K562 (cell line): ENCODE data around the gene FAM161B. TPM values are rescaled to one million over a fixed set of nuclear protein-coding genes. Genes with fewer than 3 reads are reported as not detected.

Source experiments
- ATAC-seq: fragments of 200-7000 bp; cut with Tn5 transposase; 3 replicates; pipeline ENCODE4 v1.9.1; 2020; ENCODE audit warnings: moderate library complexity
- BruUV-seq: library from RNA; stranded (reverse); fragments of 400-500 nt; replicated peaks from 2 replicates; lab custom pipeline; 2021; lab: Mats Ljungman, UMichigan
- CTCF ChIA-PET: fragments of 300-600 bp; formaldehyde crosslinking; extraction: SDS; loops from one replicate; lab custom pipeline; 2021; ENCODE audit warnings: low intra/inter-chr PET ratio; lab: Yijun Ruan, JAX
- POLR2A ChIA-PET: fragments of 300-600, 350-650 bp; sonication (Branson Sonifier 250); formaldehyde crosslinking; extraction: SDS; loops from one replicate; lab custom pipeline; 2021; ENCODE audit warnings: antibody characterized with exemption, inconsistent platforms; lab: Yijun Ruan, JAX
- DNase-seq, 4 experiments: peaks; one replicate each; pipeline versions ENCODE4 v3.0.0 to v3.0.0-alpha.2; 2011 to 2018; ENCODE audit warnings: low spot score in 3 of 4, mixed read lengths in 3 of 4; ENCODE audit errors: extremely low read depth in 1 of 4
- FAIRE-seq: peaks from 2 replicates; lab custom pipeline; 2011; peaks lifted over from hg19 to GRCh38; lab: Jason Lieb, UNC
- H2AFZ ChIP-seq: 2 replicates; pipeline ENCODE4 v1.6.0; 2011; ENCODE audit warnings: low read depth, low read length, control low read depth, inconsistent platforms
- H3K27ac ChIP-seq: fragments of 200-600 bp; 3 replicates; pipeline ENCODE4 v1.8.0; 2011; ENCODE audit warnings: low read depth, mild to moderate bottlenecking, control low read depth, inconsistent platforms, low read length, moderate library complexity, mixed read lengths; ENCODE audit errors: extremely low read depth
- H3K27me3 ChIP-seq, 2 experiments: fragments of 300-600 bp in 1 of 2; 2 replicates in 1 of 2; 3 replicates in 1 of 2; pipeline versions ENCODE4 v1.6.0 to v1.8.0; 2011; ENCODE audit warnings: inconsistent platforms in 2 of 2, low read length in 2 of 2, mild to moderate bottlenecking in 1 of 2, mixed read lengths in 1 of 2, moderate library complexity in 1 of 2; ENCODE audit not compliant: control insufficient read depth in 2 of 2, insufficient read depth in 2 of 2
- H3K36me3 ChIP-seq: fragments of 300-600 bp; 3 replicates; pipeline ENCODE4 v1.8.0; 2011; ENCODE audit warnings: mild to moderate bottlenecking, low read length, inconsistent platforms; ENCODE audit not compliant: control insufficient read depth, insufficient read depth
- H3K4me1 ChIP-seq, 2 experiments: fragments of 200-600 bp in 1 of 2; replicated peaks in 1 of 2; 2 replicates in 1 of 2; 3 replicates in 1 of 2; pipeline versions ENCODE4 v1.5.1 to v1.8.0; 2011; ENCODE audit warnings: inconsistent platforms in 2 of 2, low read length in 2 of 2, mild to moderate bottlenecking in 1 of 2, mixed read lengths in 1 of 2, moderate library complexity in 1 of 2; ENCODE audit not compliant: control insufficient read depth in 2 of 2, insufficient read depth in 2 of 2
- H3K4me2 ChIP-seq: 2 replicates; pipeline ENCODE4 v1.6.1; 2011; ENCODE audit warnings: low read length, control low read depth, inconsistent platforms, mixed read lengths; ENCODE audit not compliant: insufficient read depth
- H3K4me3 ChIP-seq: fragments of 200-600 bp; sonication (generic), shearing (Covaris generic); 2 replicates; pipeline ENCODE4 v1.5.1; 2016; ENCODE audit warnings: control low read depth, inconsistent platforms
- H3K79me2 ChIP-seq: fragments of 200-600 bp; 3 replicates; pipeline ENCODE4 v1.8.0; 2011; ENCODE audit warnings: low read length, inconsistent platforms; ENCODE audit not compliant: control insufficient read depth, insufficient read depth
- H3K9ac ChIP-seq, 2 experiments: 2 replicates each; pipeline versions ENCODE4 v1.6.0 to v1.6.1; 2011; ENCODE audit warnings: low read depth in 2 of 2, low read length in 2 of 2, control low read depth in 1 of 2, inconsistent platforms in 1 of 2, mild to moderate bottlenecking in 1 of 2, mixed read lengths in 1 of 2; ENCODE audit not compliant: insufficient read depth in 1 of 2
- H3K9me1 ChIP-seq: one replicate; pipeline ENCODE4 v1.6.0; 2011; ENCODE audit warnings: inconsistent platforms, mild to moderate bottlenecking, low read length, moderate library complexity; ENCODE audit not compliant: control insufficient read depth, insufficient read depth
- H3K9me3 ChIP-seq: replicated peaks from 2 replicates; pipeline ENCODE4 v1.5.1; 2011; ENCODE audit warnings: low read depth, low read length, inconsistent platforms; ENCODE audit not compliant: control insufficient read depth, insufficient read depth
- H4K20me1 ChIP-seq: replicated peaks from 2 replicates; pipeline ENCODE4 v1.6.1; 2011; ENCODE audit warnings: low read length, inconsistent platforms, mixed read lengths; ENCODE audit not compliant: control insufficient read depth, insufficient read depth
- BRD4 ChIP-seq: fragments of 200-600 bp; sonication (generic); IDR thresholded peaks from 2 replicates; pipeline ENCODE4 v1.6.1; 2017; ENCODE audit warnings: inconsistent platforms
- BRD9 ChIP-seq: fragments of 450-650 bp; IDR thresholded peaks from 2 replicates; pipeline ENCODE4 v1.6.1; 2018; ENCODE audit warnings: low read depth; ENCODE audit not compliant: partially characterized antibody
- EP300 ChIP-seq: IDR thresholded peaks from 2 replicates; pipeline ENCODE4 v1.6.1; 2012; ENCODE audit warnings: low read length, improper control_type of control experiment
- HOXB6 ChIP-seq: fragments of 250-450 bp; sonication (Bioruptor Pico); IDR thresholded peaks from 2 replicates; pipeline ENCODE4 v1.5.1; 2022; ENCODE audit warnings: mild to moderate bottlenecking, borderline replicate concordance
- PYGO2 ChIP-seq: fragments of 450-650 bp; IDR thresholded peaks from 2 replicates; pipeline ENCODE4 v1.6.1; 2016; ENCODE audit warnings: mild to moderate bottlenecking, missing genetic modification characterization, moderate library complexity, missing compliant biosample characterization
- SMAD2 ChIP-seq: fragments of 150-350 bp; IDR thresholded peaks from 2 replicates; pipeline ENCODE4 v1.6.1; 2014; ENCODE audit warnings: low read depth, mild to moderate bottlenecking, low read length
- SREBF2 ChIP-seq: sonication (generic); formaldehyde crosslinking; IDR thresholded peaks from 2 replicates; pipeline ENCODE4 v1.4.0; 2020; ENCODE audit warnings: mild to moderate bottlenecking, missing genetic modification reagents
- ZNF551 ChIP-seq: fragments of 250-450 bp; sonication (Bioruptor Pico); IDR thresholded peaks from 2 replicates; pipeline ENCODE4 v1.5.0; 2021; ENCODE audit warnings: mild to moderate bottlenecking, moderate library complexity
- whole genome bisulfite sequencing: fragments of 100-300 bp; shearing (Covaris generic); methylation state at CpG from one replicate; pipeline ENCODE4 v1.1.6; 2016; ENCODE audit warnings: low coverage, mixed read lengths; ENCODE audit not compliant: insufficient coverage; ENCODE audit errors: missing lambda C conversion rate; 5-methylcytosine and 5-hydroxymethylcytosine counted together
- in situ Hi-C: fragments of 300-500 bp; cut with MboI; formaldehyde crosslinking; loops from 4 replicates; pipeline ENCODE4 v1.15.0; 2018; ENCODE audit warnings: inconsistent platforms, mixed read lengths
- intact Hi-C: fragments of 100-400 bp; cut with micrococcal nuclease; formaldehyde crosslinking; loops from 2 replicates; pipeline ENCODE4 v1.14.2; 2022
- polyA plus RNA-seq, 8 experiments: library from polyadenylated mRNA; depleted of rRNA in 4 of 8; stranded (reverse) in 5 of 8; unstranded in 3 of 8; fragments of >200 nt; fragmentation: Nextera tagmentation in 2 of 8; fragmentation: Illumina TruSeq in 1 of 8; extraction: Ambion mirVana in 2 of 8; extraction: Trizol in 1 of 8; gene quantifications; 2 replicates each; pipeline versions ENCODE4 v1.2.1 to v1.2.3, GENCODE V29; 2011 to 2014; ENCODE audit warnings: inconsistent platforms in 1 of 8, missing spikeins in 1 of 8
- total RNA-seq, 7 experiments: library from RNA; depleted of rRNA in 6 of 7; stranded (reverse); fragments of >200 nt in 6 of 7; fragmentation: Illumina TruSeq in 2 of 7; extraction: Trizol in 2 of 7; gene quantifications; 2 replicates each; pipeline versions ENCODE4 v1.2.1 to v1.2.3, GENCODE V29; 2011 to 2021; ENCODE audit warnings: low replicate concordance in 1 of 7
- TF ChIP-seq, protein P1 (sequence below): sonication (generic); formaldehyde crosslinking; IDR thresholded peaks from 2 replicates; pipeline ENCODE4 v1.8.1; 2023; ENCODE audit warnings: missing genetic modification reagents, mild to moderate bottlenecking, borderline replicate concordance

Gene FAM161B
- total and polyA plus RNA-seq, 9 of the 15 experiments (the other 6 are each of a cell fraction or from before 2014, with no cell fraction given), result 0.15 to 1.3 (median 0.84) TPM

DNA sequence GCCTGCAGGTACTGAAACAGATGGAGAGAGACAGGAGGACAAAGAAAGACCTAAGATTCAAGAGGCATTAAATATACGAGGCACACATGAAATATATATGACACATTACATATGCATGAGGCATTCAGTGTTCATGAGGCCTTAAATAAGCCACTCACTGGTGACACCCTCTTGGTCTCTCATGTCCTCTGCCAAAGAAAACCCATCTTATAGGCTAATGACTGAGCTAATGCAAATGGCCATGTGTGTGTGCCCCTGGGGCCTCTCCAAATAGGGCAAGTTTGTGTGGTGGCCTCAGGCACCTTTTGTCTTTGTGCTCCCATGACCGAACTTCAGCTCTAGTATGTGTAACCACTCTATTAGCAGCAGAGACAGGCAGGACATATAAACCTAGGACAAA lies 19.0 kb upstream of the FAM161B start:
- intact Hi-C loops, result no loop called here
- no peak for TF ChIP-seq ZNF551 (CRISPR knock-in tag)
- no peak for TF ChIP-seq HOXB6 (CRISPR knock-in tag)
- TF ChIP-seq SMAD2, result no peak
- TF ChIP-seq, protein P1, sequence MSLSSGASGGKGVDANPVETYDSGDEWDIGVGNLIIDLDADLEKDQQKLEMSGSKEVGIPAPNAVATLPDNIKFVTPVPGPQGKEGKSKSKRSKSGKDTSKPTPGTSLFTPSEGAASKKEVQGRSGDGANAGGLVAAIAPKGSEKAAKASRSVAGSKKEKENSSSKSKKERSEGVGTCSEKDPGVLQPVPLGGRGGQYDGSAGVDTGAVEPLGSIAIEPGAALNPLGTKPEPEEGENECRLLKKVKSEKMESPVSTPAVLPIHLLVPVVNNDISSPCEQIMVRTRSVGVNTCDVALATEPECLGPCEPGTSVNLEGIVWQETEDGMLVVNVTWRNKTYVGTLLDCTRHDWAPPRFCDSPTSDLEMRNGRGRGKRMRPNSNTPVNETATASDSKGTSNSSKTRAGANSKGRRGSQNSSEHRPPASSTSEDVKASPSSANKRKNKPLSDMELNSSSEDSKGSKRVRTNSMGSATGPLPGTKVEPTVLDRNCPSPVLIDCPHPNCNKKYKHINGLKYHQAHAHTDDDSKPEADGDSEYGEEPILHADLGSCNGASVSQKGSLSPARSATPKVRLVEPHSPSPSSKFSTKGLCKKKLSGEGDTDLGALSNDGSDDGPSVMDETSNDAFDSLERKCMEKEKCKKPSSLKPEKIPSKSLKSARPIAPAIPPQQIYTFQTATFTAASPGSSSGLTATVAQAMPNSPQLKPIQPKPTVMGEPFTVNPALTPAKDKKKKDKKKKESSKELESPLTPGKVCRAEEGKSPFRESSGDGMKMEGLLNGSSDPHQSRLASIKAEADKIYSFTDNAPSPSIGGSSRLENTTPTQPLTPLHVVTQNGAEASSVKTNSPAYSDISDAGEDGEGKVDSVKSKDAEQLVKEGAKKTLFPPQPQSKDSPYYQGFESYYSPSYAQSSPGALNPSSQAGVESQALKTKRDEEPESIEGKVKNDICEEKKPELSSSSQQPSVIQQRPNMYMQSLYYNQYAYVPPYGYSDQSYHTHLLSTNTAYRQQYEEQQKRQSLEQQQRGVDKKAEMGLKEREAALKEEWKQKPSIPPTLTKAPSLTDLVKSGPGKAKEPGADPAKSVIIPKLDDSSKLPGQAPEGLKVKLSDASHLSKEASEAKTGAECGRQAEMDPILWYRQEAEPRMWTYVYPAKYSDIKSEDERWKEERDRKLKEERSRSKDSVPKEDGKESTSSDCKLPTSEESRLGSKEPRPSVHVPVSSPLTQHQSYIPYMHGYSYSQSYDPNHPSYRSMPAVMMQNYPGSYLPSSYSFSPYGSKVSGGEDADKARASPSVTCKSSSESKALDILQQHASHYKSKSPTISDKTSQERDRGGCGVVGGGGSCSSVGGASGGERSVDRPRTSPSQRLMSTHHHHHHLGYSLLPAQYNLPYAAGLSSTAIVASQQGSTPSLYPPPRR (CRISPR knock-in tag), result no peak
- TF ChIP-seq BRD4, result no peak
- no peak for TF ChIP-seq EP300
- no peak for TF ChIP-seq PYGO2 (tag)
- no peak for TF ChIP-seq SREBF2 (CRISPR knock-in tag)
- TF ChIP-seq BRD9, result no peak
- TF ChIP-seq, all 486 proteins: peak for 0
- WGBS, result 87% methylated on average over 2 of the region's 2 CpGs
- no peaks in the 10 kb centered on the region for H3K9me1 ChIP-seq
- H2AFZ ChIP-seq, result no peak overlapping the region
- no peaks in the 10 kb centered on the region for H3K27me3 ChIP-seq
- no peak for FAIRE-seq
- no peak for DNase-seq
- H3K27ac ChIP-seq, result no peak overlapping the region
- no peaks in the 10 kb centered on the region for H4K20me1 ChIP-seq
- ATAC-seq, result no peak
- ChIA-PET CTCF (no interaction called here), POLR2A (no interaction called here)
- no peaks in the 10 kb centered on the region for H3K79me2 ChIP-seq
- in situ Hi-C loops, result no loop called here
- no peak overlapping the region for H3K4me3 ChIP-seq
- H3K4me2 ChIP-seq, result no peak overlapping the region
- BruUV-seq, result no TSS peak
- H3K4me1 ChIP-seq, result no peaks in the 10 kb centered on the region; a peak in 2 of 5 replicates
- H3K9ac ChIP-seq, result no peak overlapping the region
- peaks cover 52% of the 10 kb centered on the region; the same call in 2 of the 3 replicates for H3K36me3 ChIP-seq
- H3K9me3 ChIP-seq, result no peaks in the 10 kb centered on the region
